ENCODE measurements around the gene PRPS2. TPM values are rescaled to one million over a fixed set of nuclear protein-coding genes. Genes with fewer than 3 reads are reported as not detected.

PRPS2 gene
- polyA plus RNA-seq, 3 donors = 8.2 to 19.6 (median 17.3) TPM

DNA sequence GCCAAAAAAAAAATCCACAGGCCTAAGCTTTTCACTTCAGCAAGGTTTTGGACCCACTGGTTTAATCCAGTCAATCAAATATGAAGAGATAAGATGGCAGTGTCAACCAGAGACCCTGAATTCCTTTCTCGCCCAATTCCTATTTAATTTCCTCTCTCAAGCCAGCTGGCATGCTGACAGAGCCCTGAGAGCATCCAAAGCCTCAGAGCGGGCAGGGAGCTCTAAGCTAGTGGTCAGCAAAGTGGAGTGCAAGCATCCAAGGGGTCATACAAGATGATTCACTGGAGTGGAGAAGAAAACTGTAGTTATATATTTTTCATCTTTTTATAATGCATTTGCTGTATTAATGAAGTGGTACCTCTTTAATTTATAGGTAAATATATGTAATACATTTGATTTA is 37.8 kb upstream of the PRPS2 start:
- H2AFZ ChIP-seq (ENCODE audit: insufficient read depth, low read depth, low read length, poor library complexity, severe bottlenecking) = no peak overlapping the region
- no peak overlapping the region for H3K27ac ChIP-seq (ENCODE audit: low read depth in 1 of 2, low read length in 2 of 2)
- WGBS (ENCODE audit: insufficient coverage) = no CpG with 5 or more reads among the region's 2 CpGs
- no peaks in the 10 kb centered on the region for H3K4me1 ChIP-seq (ENCODE audit: control insufficient read depth in 1 of 2, insufficient read depth in 2 of 2, low read length in 2 of 2)
- DNase-seq = no peak
- no peaks in the 10 kb centered on the region for H3K9me3 ChIP-seq (replicated peaks in 1 of 2; ENCODE audit: control insufficient read depth in 1 of 2, insufficient read depth in 1 of 2, low read length in 2 of 2)
- H4K20me1 ChIP-seq (ENCODE audit: insufficient read depth, low read length) = no peaks in the 10 kb centered on the region
- H3K9ac ChIP-seq (ENCODE audit: insufficient read depth, low read length, poor library complexity, severe bottlenecking) = no peak overlapping the region
- H3K36me3 ChIP-seq (replicated peaks in 1 of 2; ENCODE audit: control insufficient read depth in 1 of 2, insufficient read depth in 2 of 2, low read length in 2 of 2) = no peaks in the 10 kb centered on the region
- H3K27me3 ChIP-seq (ENCODE audit: control insufficient read depth in 2 of 2, insufficient read depth in 2 of 2, low read length in 2 of 2) = peaks cover 0 to 2% of the 10 kb centered on the region in 2 donors
- Mint-ChIP-seq H3K9me3 (peaks cover 0 to 13% (median 5%) of the 10 kb centered on the region in 7 donors), H3K36me3 (no peaks in the 10 kb centered on the region), H3K27me3 (ENCODE audit: low read depth in 3 of 3) (peaks cover 0 to 4% (median 3%) of the 10 kb centered on the region in 3 donors), H3K4me3 (no peak overlapping the region), H3K4me1 (no peaks in the 10 kb centered on the region), H3K27ac (no peak overlapping the region)
- no peak overlapping the region for H3K4me3 ChIP-seq (replicated peaks in 1 of 3; ENCODE audit: low read depth in 2 of 3, low read length in 3 of 3)
- no peaks in the 10 kb centered on the region for H3K79me2 ChIP-seq (ENCODE audit: insufficient read depth, low read length)
- intact Hi-C loops (cut with micrococcal nuclease) = no loop called here
- TF ChIP-seq, protein P1, sequence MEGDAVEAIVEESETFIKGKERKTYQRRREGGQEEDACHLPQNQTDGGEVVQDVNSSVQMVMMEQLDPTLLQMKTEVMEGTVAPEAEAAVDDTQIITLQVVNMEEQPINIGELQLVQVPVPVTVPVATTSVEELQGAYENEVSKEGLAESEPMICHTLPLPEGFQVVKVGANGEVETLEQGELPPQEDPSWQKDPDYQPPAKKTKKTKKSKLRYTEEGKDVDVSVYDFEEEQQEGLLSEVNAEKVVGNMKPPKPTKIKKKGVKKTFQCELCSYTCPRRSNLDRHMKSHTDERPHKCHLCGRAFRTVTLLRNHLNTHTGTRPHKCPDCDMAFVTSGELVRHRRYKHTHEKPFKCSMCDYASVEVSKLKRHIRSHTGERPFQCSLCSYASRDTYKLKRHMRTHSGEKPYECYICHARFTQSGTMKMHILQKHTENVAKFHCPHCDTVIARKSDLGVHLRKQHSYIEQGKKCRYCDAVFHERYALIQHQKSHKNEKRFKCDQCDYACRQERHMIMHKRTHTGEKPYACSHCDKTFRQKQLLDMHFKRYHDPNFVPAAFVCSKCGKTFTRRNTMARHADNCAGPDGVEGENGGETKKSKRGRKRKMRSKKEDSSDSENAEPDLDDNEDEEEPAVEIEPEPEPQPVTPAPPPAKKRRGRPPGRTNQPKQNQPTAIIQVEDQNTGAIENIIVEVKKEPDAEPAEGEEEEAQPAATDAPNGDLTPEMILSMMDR (IDR thresholded peaks at IDR 0.05) = no peak
- no peak overlapping the region for H3K4me2 ChIP-seq (replicated peaks; ENCODE audit: extremely low read depth, low read length, poor library complexity, severe bottlenecking)

GRCh38 chrX:12758291-12758690 is 32.9 kb upstream of the PRPS2 start:
- Mint-ChIP-seq H3K36me3 (no peaks in the 10 kb centered on the region), H3K4me1 (no peaks in the 10 kb centered on the region), H3K27ac (no peak overlapping the region), H3K9me3 (peaks cover 0 to 10% (median under 1%) of the 10 kb centered on the region in 7 donors), H3K27me3 (ENCODE audit: low read depth in 3 of 3) (peaks cover 0 to 4% (median 3%) of the 10 kb centered on the region in 3 donors), H3K4me3 (no peak overlapping the region)
- H3K79me2 ChIP-seq (ENCODE audit: insufficient read depth, low read length) = no peaks in the 10 kb centered on the region
- no peaks in the 10 kb centered on the region for H3K4me1 ChIP-seq (ENCODE audit: control insufficient read depth in 1 of 2, insufficient read depth in 2 of 2, low read length in 2 of 2)
- H3K9ac ChIP-seq (ENCODE audit: insufficient read depth, low read length, poor library complexity, severe bottlenecking) = no peak overlapping the region
- 89% methylated on average over 1 of the region's 3 CpGs for WGBS (ENCODE audit: insufficient coverage)
- no peak overlapping the region for H3K4me2 ChIP-seq (replicated peaks; ENCODE audit: extremely low read depth, low read length, poor library complexity, severe bottlenecking)
- DNase-seq = no peak
- no peaks in the 10 kb centered on the region for H3K9me3 ChIP-seq (replicated peaks in 1 of 2; ENCODE audit: control insufficient read depth in 1 of 2, insufficient read depth in 1 of 2, low read length in 2 of 2)
- TF ChIP-seq, protein P1 (IDR thresholded peaks at IDR 0.05) = no peak
- H3K4me3 ChIP-seq (replicated peaks in 1 of 3; ENCODE audit: low read depth in 2 of 3, low read length in 3 of 3) = no peak overlapping the region
- intact Hi-C loops (cut with micrococcal nuclease) = no loop called here
- peaks cover 0 to 4% of the 10 kb centered on the region in 2 donors for H3K27me3 ChIP-seq (ENCODE audit: control insufficient read depth in 2 of 2, insufficient read depth in 2 of 2, low read length in 2 of 2)
- H3K36me3 ChIP-seq (replicated peaks in 1 of 2; ENCODE audit: control insufficient read depth in 1 of 2, insufficient read depth in 2 of 2, low read length in 2 of 2) = no peaks in the 10 kb centered on the region
- H2AFZ ChIP-seq (ENCODE audit: insufficient read depth, low read depth, low read length, poor library complexity, severe bottlenecking) = no peak overlapping the region
- H4K20me1 ChIP-seq (ENCODE audit: insufficient read depth, low read length) = no peaks in the 10 kb centered on the region
- H3K27ac ChIP-seq (ENCODE audit: low read depth in 1 of 2, low read length in 2 of 2) = no peak overlapping the region
